ENCODE results near the gene FSD1.

DNA sequence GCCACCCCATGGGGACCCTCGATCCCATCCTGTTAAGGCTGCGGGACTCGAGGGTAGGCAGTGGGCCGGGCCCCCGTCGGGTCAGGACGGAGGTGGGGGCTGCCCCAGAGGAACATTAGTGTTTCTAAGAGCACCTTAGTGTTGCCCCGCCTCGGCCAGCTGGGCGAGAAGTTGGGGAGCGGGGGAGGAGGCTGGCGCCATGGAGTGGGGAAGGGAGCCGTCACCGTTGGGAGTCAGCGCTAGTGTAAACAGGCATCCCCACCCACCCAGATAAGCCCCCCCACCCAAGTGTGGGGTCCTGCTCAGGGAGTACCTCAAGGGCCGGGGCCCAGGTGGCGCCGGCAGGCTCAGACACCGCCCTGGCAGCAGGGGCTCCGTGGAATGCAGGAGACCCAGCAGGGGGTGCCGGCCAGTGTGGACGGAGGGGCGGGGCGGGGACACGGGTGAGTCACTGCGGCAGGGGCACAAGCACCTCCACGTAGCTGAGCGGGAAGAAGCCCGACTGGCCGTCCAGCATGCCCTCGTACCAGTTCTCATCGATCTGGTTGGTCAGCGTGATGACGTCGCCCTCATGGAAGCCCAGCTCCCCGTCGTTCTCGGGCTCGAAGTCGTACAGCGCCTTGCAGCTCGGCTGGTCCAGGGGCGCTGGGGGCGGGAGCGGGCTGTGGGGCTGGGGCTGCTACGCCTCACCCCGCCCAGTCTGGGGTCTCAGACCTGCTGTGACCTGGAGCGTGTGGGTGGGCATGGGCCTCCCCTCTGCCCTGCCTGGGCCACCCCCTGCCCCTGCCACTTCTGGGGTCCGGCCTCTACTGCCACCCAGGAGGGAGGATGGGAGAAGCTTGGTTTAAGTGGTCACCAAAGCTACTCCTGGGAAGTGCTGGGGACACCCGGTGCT is 57.0 kb downstream of the FSD1 start:
- TF ChIP-seq, protein P1, sequence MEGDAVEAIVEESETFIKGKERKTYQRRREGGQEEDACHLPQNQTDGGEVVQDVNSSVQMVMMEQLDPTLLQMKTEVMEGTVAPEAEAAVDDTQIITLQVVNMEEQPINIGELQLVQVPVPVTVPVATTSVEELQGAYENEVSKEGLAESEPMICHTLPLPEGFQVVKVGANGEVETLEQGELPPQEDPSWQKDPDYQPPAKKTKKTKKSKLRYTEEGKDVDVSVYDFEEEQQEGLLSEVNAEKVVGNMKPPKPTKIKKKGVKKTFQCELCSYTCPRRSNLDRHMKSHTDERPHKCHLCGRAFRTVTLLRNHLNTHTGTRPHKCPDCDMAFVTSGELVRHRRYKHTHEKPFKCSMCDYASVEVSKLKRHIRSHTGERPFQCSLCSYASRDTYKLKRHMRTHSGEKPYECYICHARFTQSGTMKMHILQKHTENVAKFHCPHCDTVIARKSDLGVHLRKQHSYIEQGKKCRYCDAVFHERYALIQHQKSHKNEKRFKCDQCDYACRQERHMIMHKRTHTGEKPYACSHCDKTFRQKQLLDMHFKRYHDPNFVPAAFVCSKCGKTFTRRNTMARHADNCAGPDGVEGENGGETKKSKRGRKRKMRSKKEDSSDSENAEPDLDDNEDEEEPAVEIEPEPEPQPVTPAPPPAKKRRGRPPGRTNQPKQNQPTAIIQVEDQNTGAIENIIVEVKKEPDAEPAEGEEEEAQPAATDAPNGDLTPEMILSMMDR (conservative IDR thresholded peaks at IDR 0.05): no peak
- TF ChIP-seq ZFX (IDR thresholded peaks at IDR 0.05): no peak

All from C4-2B (cell line).